Measurements from ENCODE around the gene ADGRA1. TPM values are rescaled to one million over a fixed set of nuclear protein-coding genes. Genes with fewer than 3 reads are reported as not detected.
A peak's percentile ranks its signal among the peaks of the same experiment; 100 is the strongest.

ADGRA1 gene
- total and polyA plus RNA-seq, 2 of the 8 experiments (the other 6 are each of a cell fraction or from before 2014, with no cell fraction given), result 0.17 to 0.21 TPM

DNA sequence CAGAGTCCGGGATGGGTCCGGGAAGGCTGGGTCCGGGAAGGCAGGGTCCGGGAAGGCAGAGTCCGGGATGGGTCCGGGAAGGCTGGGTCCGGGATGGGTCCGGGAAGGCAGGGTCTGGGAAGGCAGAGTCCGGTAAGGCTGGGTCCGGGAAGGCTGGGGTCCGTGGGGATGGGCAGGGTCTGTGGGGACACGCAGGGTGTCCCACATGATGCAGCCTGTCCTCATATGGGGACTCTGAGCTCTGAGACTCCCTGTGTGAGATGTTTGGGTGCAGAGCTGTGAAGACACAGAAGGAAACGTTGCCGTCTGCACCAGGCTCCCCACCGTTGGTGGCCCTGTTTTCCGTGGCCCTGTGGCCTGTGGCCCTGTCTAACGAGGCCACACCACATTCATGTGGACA is 45.7 kb upstream of the ADGRA1 start:
- Histone ChIP-seq H3K23me2 (ENCODE audit: low read depth, low read length) (no peaks in the 10 kb centered on the region; the same call in 1 of the 2 replicates), H4K5ac (ENCODE audit: insufficient read length, low read depth, low read length) (no peak overlapping the region), H2AK5ac (ENCODE audit: low read depth, low read length) (no peak overlapping the region), H3K9ac (replicated peaks in 1 of 4; ENCODE audit: extremely low read depth in 1 of 4, low read depth in 3 of 4, low read length in 3 of 4) (no peak overlapping the region), H2BK20ac (ENCODE audit: low read length) (no peak overlapping the region), H3K79me1 (ENCODE audit: low read depth, low read length) (no peaks in the 10 kb centered on the region), H4K20me1 (replicated peaks in 1 of 2; ENCODE audit: control insufficient read depth in 1 of 2, insufficient read depth in 2 of 2, low read length in 2 of 2) (peaks cover 0 to 4% of the 10 kb centered on the region in 2 experiments), H4K8ac (ENCODE audit: extremely low read depth, insufficient read depth, low read length) (no peak overlapping the region), H3K4ac (replicated peaks; ENCODE audit: insufficient read length, low read depth, low read length) (no peak overlapping the region), H3K36me3 (ENCODE audit: control insufficient read depth in 2 of 4, insufficient read depth in 4 of 4, low read length in 3 of 4) (no peaks in the 10 kb centered on the region), H3K56ac (replicated peaks; ENCODE audit: insufficient read length, low read depth, low read length) (no peak overlapping the region), H3K4me3 (ENCODE audit: extremely low read depth in 1 of 4, insufficient read depth in 2 of 4, low read depth in 3 of 4, low read length in 4 of 4) (no peak overlapping the region), H4K91ac (replicated peaks; ENCODE audit: insufficient read length, low read length) (no peak overlapping the region), H2BK15ac (ENCODE audit: low read length) (no peak overlapping the region), H3K14ac (ENCODE audit: insufficient read length) (no peak overlapping the region), H3K4me2 (ENCODE audit: insufficient read depth in 1 of 2, low read depth in 2 of 2, low read length in 2 of 2) (no peak overlapping the region), H3K27me3 (replicated peaks in 1 of 4; ENCODE audit: control insufficient read depth in 3 of 4, extremely low read depth in 1 of 4, insufficient read depth in 3 of 4, low read length in 3 of 4) (no peaks in the 10 kb centered on the region), H2AFZ (ENCODE audit: low read length) (no peak overlapping the region), H3K9me3 (ENCODE audit: insufficient read depth in 2 of 2, low read depth in 1 of 2, low read length in 1 of 2) (no peaks in the 10 kb centered on the region), H3K79me2 (ENCODE audit: control insufficient read depth in 1 of 2, insufficient read depth in 2 of 2, low read length in 2 of 2) (no peaks in the 10 kb centered on the region), H2BK12ac (ENCODE audit: low read depth, low read length) (no peak overlapping the region), H3K4me1 (replicated peaks in 1 of 4; ENCODE audit: control insufficient read depth in 3 of 4, insufficient read depth in 4 of 4, low read length in 3 of 4) (no peaks in the 10 kb centered on the region), H2BK5ac (ENCODE audit: low read depth, low read length) (no peak overlapping the region; the same call in 1 of the 2 replicates), H3K23ac (ENCODE audit: insufficient read length) (no peak overlapping the region), H3K27ac (ENCODE audit: low read depth, low read length) (no peak overlapping the region), H2BK120ac (replicated peaks; ENCODE audit: low read depth, low read length) (no peak overlapping the region), H3K18ac (ENCODE audit: extremely low read depth, low read length) (no peak overlapping the region)
- 93% methylated on average over 16 of the region's 17 CpGs; no CpG with 5 or more reads in 1 of the 2 experiments for WGBS, 2 experiments (ENCODE audit: extremely low coverage in 1 of 2, insufficient coverage in 1 of 2, insufficient read length in 1 of 2, insufficient replicate concordance in 2 of 2, low coverage in 1 of 2, low lambda C conversion rate in 2 of 2, missing lambda C conversion rate in 1 of 2)
- ChIA-PET CTCF (ENCODE audit: partially characterized antibody) (interaction anchor here (1.3 to 1.7 kb wide), 3 partner anchors 11 to 83 kb away, joined by 3 to 5 read pairs (median 4); no protein-coding TSS in a partner anchor), POLR2A (ENCODE audit: partially characterized antibody) (no interaction called here)
- no peak for FAIRE-seq
- no peak for DNase-seq (ENCODE audit: low read depth in 1 of 2, low spot score in 2 of 2)
- no peak for TF ChIP-seq SRF (IDR thresholded peaks at IDR 0.05; ENCODE audit: low read depth, low read length)
- 0 out of 2 replicates have a peak, but pooled peaks have one; percentile 39 for TF ChIP-seq EGR1 (IDR thresholded peaks at IDR 0.05; ENCODE audit: borderline replicate concordance, low read depth, low read length)
- no peak for TF ChIP-seq TEAD4 (IDR thresholded peaks at IDR 0.05; ENCODE audit: low read depth, low read length)
- no peak for TF ChIP-seq RBBP5 (IDR thresholded peaks at IDR 0.05; ENCODE audit: borderline replicate concordance, low read depth, low read length)
- no peak for TF ChIP-seq SP1 (IDR thresholded peaks at IDR 0.05; ENCODE audit: low read depth, low read length)
- no peak for TF ChIP-seq GTF2F1 (IDR thresholded peaks at IDR 0.05; ENCODE audit: borderline replicate concordance, low read depth, low read length)
- no peak for TF ChIP-seq RFX5 (IDR thresholded peaks at IDR 0.05; ENCODE audit: borderline replicate concordance, low read depth, low read length)
- TF ChIP-seq, protein P1, sequence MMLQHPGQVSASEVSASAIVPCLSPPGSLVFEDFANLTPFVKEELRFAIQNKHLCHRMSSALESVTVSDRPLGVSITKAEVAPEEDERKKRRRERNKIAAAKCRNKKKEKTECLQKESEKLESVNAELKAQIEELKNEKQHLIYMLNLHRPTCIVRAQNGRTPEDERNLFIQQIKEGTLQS (IDR thresholded peaks at IDR 0.05; ENCODE audit: insufficient read depth, low read depth, low read length), result no peak
